ENCODE results near the gene TIMM50. TPM values are rescaled to one million over a fixed set of nuclear protein-coding genes. Genes with fewer than 3 reads are reported as not detected.
A peak's percentile ranks its signal among the peaks of the same experiment; 100 is the strongest.

Gene TIMM50
- polyA plus RNA-seq, 1 of the 3 experiments (the other 2 are of a cell fraction), result 98.1 TPM

GRCh38 chr19:39435499-39436349 lies 44.9 kb upstream of the TIMM50 start, which contains the start of gene RPS16:
RPS16 (minus strand) TSS chr19:39435949; CDS start chr19:39435895, 54 bp downstream.
- no peaks in the 10 kb centered on the region for H3K9me3 ChIP-seq
- peak within 1 kb of the TSS; percentile 85 to 92 for H3K27ac ChIP-seq (ENCODE audit: low read depth in 2 of 2, low read length in 1 of 2)
- peaks cover 21 to 33% of the 10 kb centered on the region in 2 experiments for H3K36me3 ChIP-seq (replicated peaks in 1 of 2; ENCODE audit: control insufficient read depth in 1 of 2, insufficient read depth in 2 of 2, low read length in 1 of 2)
- H3F3A ChIP-seq (replicated peaks; ENCODE audit: insufficient read depth), result peaks cover 42% of the 10 kb centered on the region
- no peaks in the 10 kb centered on the region for H3K27me3 ChIP-seq (ENCODE audit: insufficient read depth)
- H3K4me1 ChIP-seq (ENCODE audit: control insufficient read depth in 1 of 2, insufficient read depth in 2 of 2, low read depth in 1 of 2, low read length in 1 of 2), result peaks cover 15 to 17% of the 10 kb centered on the region in 2 experiments; a peak in 2 of 4 replicates
- peak within 1 kb of the TSS; percentile 99 for H3K9ac ChIP-seq
- CTCF ChIA-PET, result interaction anchor here (0.7 to 3.4 kb wide), 15 partner anchors 9 to 116 kb away, joined by 3 to 18 read pairs (median 3); partner anchors contain the start of genes EID2, EID2B, PAF1 and PLEKHG2
- H3K4me3 ChIP-seq (ENCODE audit: low read depth in 2 of 2, low read length in 1 of 2), result peak within 1 kb of the TSS; percentile 68 to 100
- peak; percentile 95 for DNase-seq
- H2AFZ ChIP-seq (ENCODE audit: low read depth), result no peak within 1 kb of the TSS; the same call in 1 of the 2 replicates
- H3K79me2 ChIP-seq (ENCODE audit: insufficient read depth), result peaks cover 25% of the 10 kb centered on the region
- 1% methylated on average over 43 of the region's 61 CpGs for WGBS (ENCODE audit: low lambda C conversion rate)
- peaks cover 14% of the 10 kb centered on the region for H4K20me1 ChIP-seq (ENCODE audit: insufficient read depth)
- no peaks in the 10 kb centered on the region for H3K9me2 ChIP-seq
- peak within 1 kb of the TSS; percentile 99 for H3K4me2 ChIP-seq
- POLR2A ChIA-PET, result interaction anchor here (0.6 to 1.7 kb wide), 28 partner anchors 9 to 1061 kb away, joined by 3 to 39 read pairs (median 5); partner anchors contain the start of genes DYRK1B, EID2B, FBL and MED29
- TF ChIP-seq MAX (IDR thresholded peaks at IDR 0.05; ENCODE audit: low read depth) (peak; percentile 96), TEAD4 (IDR thresholded peaks at IDR 0.05; ENCODE audit: borderline replicate concordance, insufficient read depth) (no peak), JUND (IDR thresholded peaks at IDR 0.05) (no peak), GABPA (IDR thresholded peaks at IDR 0.05; ENCODE audit: low read depth) (peak; percentile 90), USF1 (IDR thresholded peaks at IDR 0.05; ENCODE audit: borderline replicate concordance, low read depth) (peak; percentile 21; the same call in 1 of the 2 replicates), CTCF (IDR thresholded peaks at IDR 0.05) (no peak), CHD2 (IDR thresholded peaks at IDR 0.05; ENCODE audit: low read length, partially characterized antibody) (peak; percentile 86), TCF12 (IDR thresholded peaks at IDR 0.05) (no peak; the same call in 1 of the 2 replicates), NFIC (IDR thresholded peaks at IDR 0.05; ENCODE audit: borderline replicate concordance) (no peak), FOXM1 (IDR thresholded peaks at IDR 0.05; ENCODE audit: low read depth) (no peak), SIN3A (IDR thresholded peaks at IDR 0.05; ENCODE audit: borderline replicate concordance, low read depth, low read length) (peak; percentile 95), EZH2phosphoT487 (IDR thresholded peaks at IDR 0.05; ENCODE audit: borderline replicate concordance, low read depth) (no peak), PBX3 (IDR thresholded peaks at IDR 0.05) (peak; percentile 25; the same call in 1 of the 2 replicates), REST (IDR thresholded peaks at IDR 0.05; ENCODE audit: low read depth, low read length) (peak; percentile 61), IRF3 (IDR thresholded peaks at IDR 0.05; ENCODE audit: low read depth, low read length) (no peak), SMC3 (IDR thresholded peaks at IDR 0.05; ENCODE audit: low read depth, low read length) (no peak), EP300 (IDR thresholded peaks at IDR 0.05; ENCODE audit: borderline replicate concordance in 1 of 2, low read depth in 1 of 2, low read length in 1 of 2) (peak in 1 of 2 experiments; percentile 32; a peak in 2 of 4 replicates), ELF1 (IDR thresholded peaks at IDR 0.05) (peak; percentile 82), NRF1 (IDR thresholded peaks at IDR 0.05; ENCODE audit: low read depth, low read length) (peak; percentile 81), ZBTB33 (IDR thresholded peaks at IDR 0.05; ENCODE audit: borderline replicate concordance, low read depth) (no peak; the same call in 1 of the 2 replicates)
